ENCODE measurements around the gene KDM4B.

Gene KDM4B

GRCh38 chr19:5050067-5050656 lies 81.2 kb downstream of the KDM4B start:
- no peak for DNase-seq (ENCODE audit: low read depth)

- no peak for DNase-seq (ENCODE audit: low read depth)
These were observed 82.0 kb downstream of the KDM4B start for GRCh38 chr19:5050905-5051304.

- no peak for DNase-seq (ENCODE audit: low read depth)
These were observed 82.7 kb downstream of the KDM4B start for GRCh38 chr19:5051619-5052018.

GRCh38 chr19:5052515-5052914 lies 83.6 kb downstream of the KDM4B start:
- no peak for DNase-seq (ENCODE audit: low read depth)

GRCh38 chr19:5052945-5053485 lies 84.1 kb downstream of the KDM4B start:
- DNase-seq (ENCODE audit: low read depth), result no peak

GRCh38 chr19:5053661-5054060 lies 84.7 kb downstream of the KDM4B start:
- DNase-seq (ENCODE audit: low read depth), result no peak

GRCh38 chr19:5054551-5055456 lies 85.9 kb downstream of the KDM4B start:
- no peak for DNase-seq (ENCODE audit: low read depth)

- DNase-seq (ENCODE audit: low read depth), result no peak
These were observed 86.5 kb downstream of the KDM4B start for GRCh38 chr19:5055457-5055776.

- DNase-seq (ENCODE audit: low read depth), result no peak
These were observed 88.9 kb downstream of the KDM4B start for GRCh38 chr19:5057860-5058259.

GRCh38 chr19:5058521-5059212 lies 89.8 kb downstream of the KDM4B start:
- DNase-seq (ENCODE audit: low read depth), result no peak

GRCh38 chr19:5059213-5059574 lies 90.3 kb downstream of the KDM4B start:
- no peak for DNase-seq (ENCODE audit: low read depth)

GRCh38 chr19:5059793-5060192 lies 90.9 kb downstream of the KDM4B start:
- DNase-seq (ENCODE audit: low read depth), result no peak

GRCh38 chr19:5062195-5062594 lies 93.3 kb downstream of the KDM4B start:
- no peak for DNase-seq (ENCODE audit: low read depth)

- no peak for DNase-seq (ENCODE audit: low read depth)
These were observed 93.9 kb downstream of the KDM4B start for GRCh38 chr19:5062799-5063198.

- DNase-seq (ENCODE audit: low read depth), result no peak
These were observed 95.1 kb downstream of the KDM4B start for GRCh38 chr19:5063873-5064645.

GRCh38 chr19:5064896-5065295 lies 96.0 kb downstream of the KDM4B start:
- DNase-seq (ENCODE audit: low read depth), result no peak

GRCh38 chr19:5065663-5066093 lies 96.8 kb downstream of the KDM4B start:
- DNase-seq (ENCODE audit: low read depth), result no peak

- DNase-seq (ENCODE audit: low read depth), result no peak
These were observed 97.9 kb downstream of the KDM4B start for GRCh38 chr19:5066768-5067167.

- no peak for DNase-seq (ENCODE audit: low read depth)
These were observed 98.8 kb downstream of the KDM4B start for GRCh38 chr19:5067678-5068077.

- no peak for DNase-seq (ENCODE audit: low read depth)
These were observed 99.5 kb downstream of the KDM4B start for GRCh38 chr19:5068233-5069072.

- DNase-seq (ENCODE audit: low read depth), result no peak
These were observed 101.4 kb downstream of the KDM4B start for GRCh38 chr19:5070331-5070730.
